NCI-H1105 treated with DMSO at 0.1 percent for 48 hours (cell line): Measurements from ENCODE around the gene DTNA.
"Not testable (repeated sequence)": the region's sequence is repeated elsewhere in the genome, so short reads cannot be mapped to it uniquely, and the experiment has no call there.

Source experiments
- DNase-seq: peaks from one replicate; lab custom pipeline; 2025; lab: John Stamatoyannopoulos, UW

The DTNA gene

GRCh38 chr18:34904994-34905393 is 194.9 kb downstream of the DTNA start:
- DNase-seq: no peak

GRCh38 chr18:34906985-34907384 is 196.9 kb downstream of the DTNA start:
- peak; percentile 37 for DNase-seq

- no peak for DNase-seq
Measured at GRCh38 chr18:34909637-34910364, 199.7 kb downstream of the DTNA start.

GRCh38 chr18:34911081-34911480 is 201.0 kb downstream of the DTNA start:
- DNase-seq: no peak

- no peak for DNase-seq
Measured at GRCh38 chr18:34911661-34912384, 201.7 kb downstream of the DTNA start.

- DNase-seq: no peak
Measured at GRCh38 chr18:34913837-34914661, 204.0 kb downstream of the DTNA start.

GRCh38 chr18:34915046-34915445 is 204.9 kb downstream of the DTNA start:
- DNase-seq: no peak

- DNase-seq: not testable (repeated sequence)
Measured at GRCh38 chr18:34916539-34916938, 206.4 kb downstream of the DTNA start.

- DNase-seq: no peak
Measured at GRCh38 chr18:34918856-34919255, 208.8 kb downstream of the DTNA start.

GRCh38 chr18:34921226-34921625 is 211.1 kb downstream of the DTNA start:
- DNase-seq: no peak

GRCh38 chr18:34921811-34922385 is 211.8 kb downstream of the DTNA start:
- no peak for DNase-seq

- DNase-seq: not testable (repeated sequence)
Measured at GRCh38 chr18:34922594-34922993, 212.5 kb downstream of the DTNA start.

- no peak for DNase-seq
Measured at GRCh38 chr18:34923911-34924310, 213.8 kb downstream of the DTNA start.

- no peak for DNase-seq
Measured at GRCh38 chr18:34926683-34927082, 216.6 kb downstream of the DTNA start.

GRCh38 chr18:34928088-34928753 is 218.1 kb downstream of the DTNA start:
- DNase-seq: no peak

- DNase-seq: no peak
Measured at GRCh38 chr18:34928754-34929335, 218.7 kb downstream of the DTNA start.

- no peak for DNase-seq
Measured at GRCh38 chr18:34929336-34929780, 219.3 kb downstream of the DTNA start.

- DNase-seq: no peak
Measured at GRCh38 chr18:34932363-34932762, 222.3 kb downstream of the DTNA start.

- no peak for DNase-seq
Measured at GRCh38 chr18:34932792-34933466, 222.8 kb downstream of the DTNA start.

GRCh38 chr18:34933909-34934661 is 224.0 kb downstream of the DTNA start:
- no peak for DNase-seq
